Measurements from ENCODE around the gene PRKD3.

DNA sequence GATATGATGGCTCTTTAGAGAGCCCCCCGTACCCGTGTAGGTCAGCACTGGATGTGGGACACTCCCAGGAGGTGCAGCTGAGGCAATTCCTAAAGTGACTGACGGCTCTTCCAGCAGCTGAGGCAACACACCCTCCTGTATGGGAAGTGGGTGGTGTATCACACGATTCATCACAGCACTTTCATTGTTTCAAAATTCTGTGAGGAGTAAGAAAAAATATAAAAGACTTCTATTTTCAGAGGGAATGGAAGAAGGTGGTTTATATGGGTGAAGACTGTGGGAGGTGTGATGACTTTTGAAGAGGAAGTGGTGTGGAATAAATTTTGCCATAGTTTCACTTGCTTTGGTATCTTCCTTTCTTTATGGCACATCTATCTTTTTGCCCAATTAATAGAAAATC is 42.1 kb upstream of the PRKD3 start:
- TF ChIP-seq, protein P1, sequence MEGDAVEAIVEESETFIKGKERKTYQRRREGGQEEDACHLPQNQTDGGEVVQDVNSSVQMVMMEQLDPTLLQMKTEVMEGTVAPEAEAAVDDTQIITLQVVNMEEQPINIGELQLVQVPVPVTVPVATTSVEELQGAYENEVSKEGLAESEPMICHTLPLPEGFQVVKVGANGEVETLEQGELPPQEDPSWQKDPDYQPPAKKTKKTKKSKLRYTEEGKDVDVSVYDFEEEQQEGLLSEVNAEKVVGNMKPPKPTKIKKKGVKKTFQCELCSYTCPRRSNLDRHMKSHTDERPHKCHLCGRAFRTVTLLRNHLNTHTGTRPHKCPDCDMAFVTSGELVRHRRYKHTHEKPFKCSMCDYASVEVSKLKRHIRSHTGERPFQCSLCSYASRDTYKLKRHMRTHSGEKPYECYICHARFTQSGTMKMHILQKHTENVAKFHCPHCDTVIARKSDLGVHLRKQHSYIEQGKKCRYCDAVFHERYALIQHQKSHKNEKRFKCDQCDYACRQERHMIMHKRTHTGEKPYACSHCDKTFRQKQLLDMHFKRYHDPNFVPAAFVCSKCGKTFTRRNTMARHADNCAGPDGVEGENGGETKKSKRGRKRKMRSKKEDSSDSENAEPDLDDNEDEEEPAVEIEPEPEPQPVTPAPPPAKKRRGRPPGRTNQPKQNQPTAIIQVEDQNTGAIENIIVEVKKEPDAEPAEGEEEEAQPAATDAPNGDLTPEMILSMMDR (IDR thresholded peaks at IDR 0.05), result no peak
- no peak for TF ChIP-seq POLR2A (IDR thresholded peaks at IDR 0.05)
